K562 (cell line): Measurements from ENCODE around the gene TJP3. TPM values are rescaled to one million over a fixed set of nuclear protein-coding genes. Genes with fewer than 3 reads are reported as not detected.
A peak's percentile ranks its signal among the peaks of the same experiment; 100 is the strongest.

Source experiments
- ATF7 ChIP-seq: fragments of 450-650 bp; IDR thresholded peaks from 2 replicates; pipeline ENCODE4 v1.7.1; 2014; ENCODE audit warnings: mild to moderate bottlenecking, moderate library complexity
- CEBPG ChIP-seq, 3 experiments: fragments of 200-800 bp in 1 of 3; sonication (Bioruptor generic) in 1 of 3; sonication (generic) in 1 of 3; formaldehyde crosslinking in 1 of 3; IDR thresholded peaks in 2 of 3; conservative IDR thresholded peaks in 1 of 3; 2 replicates each; pipeline versions ENCODE4 v1.6.1 to v1.8.0; 2016 to 2022; ENCODE audit warnings: missing compliant biosample characterization in 2 of 3, missing genetic modification characterization in 2 of 3, mild to moderate bottlenecking in 1 of 3, missing genetic modification reagents in 1 of 3
- ERF ChIP-seq: fragments of 450-650 bp; formaldehyde crosslinking; IDR thresholded peaks from 2 replicates; pipeline ENCODE4 v1.4.0; 2020; ENCODE audit warnings: mild to moderate bottlenecking, mixed read lengths
- HDAC8 ChIP-seq: fragments of 450-650 bp; IDR thresholded peaks from 2 replicates; pipeline ENCODE4 v1.6.1; 2016; ENCODE audit warnings: mild to moderate bottlenecking, missing genetic modification characterization, moderate library complexity, missing compliant biosample characterization
- JUNB ChIP-seq: fragments of 450-650 bp; formaldehyde crosslinking; conservative IDR thresholded peaks from 2 replicates; pipeline ENCODE4 v1.4.0; 2020; ENCODE audit warnings: mild to moderate bottlenecking
- SMAD2 ChIP-seq: fragments of 150-350 bp; IDR thresholded peaks from 2 replicates; pipeline ENCODE4 v1.6.1; 2014; ENCODE audit warnings: low read depth, mild to moderate bottlenecking, low read length
- TAF9B ChIP-seq: fragments of 450-650 bp; IDR thresholded peaks from 2 replicates; pipeline ENCODE4 v1.6.1; 2018; ENCODE audit warnings: mild to moderate bottlenecking; ENCODE audit not compliant: partially characterized antibody
- TCFL5 ChIP-seq: fragments of 250-450 bp; sonication (Bioruptor Pico); conservative IDR thresholded peaks from 2 replicates; pipeline ENCODE4 v1.6.1; 2021; ENCODE audit warnings: mild to moderate bottlenecking, moderate library complexity, matching md5 sums
- TEAD1 ChIP-seq, 2 experiments: fragments of 450-650 bp in 1 of 2; sonication (generic) in 1 of 2; formaldehyde crosslinking; IDR thresholded peaks; 2 replicates each; pipeline versions ENCODE4 v1.4.0 to v1.8.0; 2020 to 2022; ENCODE audit warnings: mild to moderate bottlenecking in 2 of 2, missing genetic modification reagents in 1 of 2
- U2AF1 ChIP-seq: fragments of 200-400 bp; formaldehyde crosslinking; optimal IDR thresholded peaks from 2 replicates; pipeline ENCODE3; 2017; ENCODE audit warnings: mild to moderate bottlenecking, low read depth, low read length, moderate library complexity
- ZNF174 ChIP-seq: fragments of 250-450 bp; sonication (Bioruptor Pico); IDR thresholded peaks from 2 replicates; pipeline ENCODE4 v1.4.0; 2020; ENCODE audit warnings: mild to moderate bottlenecking
- ZNF764 ChIP-seq: fragments of 250-450 bp; sonication (Bioruptor Pico); IDR thresholded peaks from 2 replicates; pipeline ENCODE4 v1.4.0; 2020; ENCODE audit warnings: low read depth, mild to moderate bottlenecking, moderate library complexity
- polyA plus RNA-seq, 8 experiments: library from polyadenylated mRNA; depleted of rRNA in 4 of 8; stranded (reverse) in 5 of 8; unstranded in 3 of 8; fragments of >200 nt; fragmentation: Nextera tagmentation in 2 of 8; fragmentation: Illumina TruSeq in 1 of 8; extraction: Ambion mirVana in 2 of 8; extraction: Trizol in 1 of 8; gene quantifications; 2 replicates each; pipeline versions ENCODE4 v1.2.1 to v1.2.3, GENCODE V29; 2011 to 2014; ENCODE audit warnings: inconsistent platforms in 1 of 8, missing spikeins in 1 of 8
- total RNA-seq, 7 experiments: library from RNA; depleted of rRNA in 6 of 7; stranded (reverse); fragments of >200 nt in 6 of 7; fragmentation: Illumina TruSeq in 2 of 7; extraction: Trizol in 2 of 7; gene quantifications; 2 replicates each; pipeline versions ENCODE4 v1.2.1 to v1.2.3, GENCODE V29; 2011 to 2021; ENCODE audit warnings: low replicate concordance in 1 of 7
- TF ChIP-seq, protein P1 (sequence below), 2 experiments: fragments of 450-650 bp; IDR thresholded peaks; 2 replicates each; pipeline ENCODE4 v1.6.1; 2016
- TF ChIP-seq, protein P2 (sequence below): sonication (generic); formaldehyde crosslinking; IDR thresholded peaks from 2 replicates; pipeline ENCODE4 v1.8.0; 2022; ENCODE audit warnings: mild to moderate bottlenecking, missing genetic modification reagents
- TF ChIP-seq, protein P3 (sequence below): fragments of 250-450 bp; sonication (Bioruptor Pico); IDR thresholded peaks from 2 replicates; pipeline ENCODE4 v1.5.0; 2021; ENCODE audit warnings: mild to moderate bottlenecking, borderline replicate concordance
- TF ChIP-seq, protein P4 (sequence below): fragments of 250-450 bp; sonication (Bioruptor Pico); IDR thresholded peaks from 2 replicates; pipeline ENCODE4 v1.4.0; 2020; ENCODE audit warnings: mild to moderate bottlenecking, moderate library complexity

The TJP3 gene
- total and polyA plus RNA-seq, 9 of the 15 experiments (the other 6 are each of a cell fraction or from before 2014, with no cell fraction given), result 0.11 to 2.4 (median 0.57) TPM; not detected in 1

DNA sequence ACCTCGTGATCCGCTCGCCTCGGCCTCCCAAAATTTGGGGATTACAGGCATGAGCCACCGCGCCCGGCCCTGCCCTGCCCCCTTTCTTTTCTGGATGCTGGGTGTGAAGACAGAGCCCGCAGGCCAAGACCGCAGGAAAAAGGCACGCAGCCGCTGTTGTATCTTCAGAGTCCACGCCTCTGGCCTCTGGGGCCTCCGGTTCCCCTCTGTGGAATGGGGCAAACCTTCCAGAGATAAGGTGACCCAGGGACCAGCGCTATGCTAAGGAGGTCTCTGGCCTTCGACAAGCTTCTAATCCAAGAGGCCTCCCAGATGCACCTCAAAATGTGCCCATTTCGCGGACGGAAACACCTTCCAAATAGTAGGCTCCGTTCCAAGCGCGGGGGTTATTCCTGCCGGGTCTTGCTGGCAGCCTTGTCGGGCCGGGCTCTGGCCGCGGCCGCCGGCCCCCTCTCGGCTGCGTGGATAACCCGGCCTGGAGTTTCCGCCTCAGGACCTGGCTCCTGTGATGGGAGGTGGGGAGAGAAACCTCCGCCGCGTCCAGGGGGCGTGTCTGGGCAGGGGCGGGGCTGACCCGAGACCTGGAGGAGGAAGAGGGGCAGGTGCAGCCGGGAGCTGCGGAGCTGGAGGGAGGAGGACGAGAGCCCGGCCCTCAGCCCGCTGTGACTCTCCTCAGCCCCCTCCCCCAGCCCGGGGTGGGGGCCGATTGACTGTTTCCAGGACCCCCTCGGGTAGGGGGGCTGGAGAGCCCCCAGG, 13.1 kb downstream of the TJP3 start (continued):
- TF ChIP-seq, protein P1, sequence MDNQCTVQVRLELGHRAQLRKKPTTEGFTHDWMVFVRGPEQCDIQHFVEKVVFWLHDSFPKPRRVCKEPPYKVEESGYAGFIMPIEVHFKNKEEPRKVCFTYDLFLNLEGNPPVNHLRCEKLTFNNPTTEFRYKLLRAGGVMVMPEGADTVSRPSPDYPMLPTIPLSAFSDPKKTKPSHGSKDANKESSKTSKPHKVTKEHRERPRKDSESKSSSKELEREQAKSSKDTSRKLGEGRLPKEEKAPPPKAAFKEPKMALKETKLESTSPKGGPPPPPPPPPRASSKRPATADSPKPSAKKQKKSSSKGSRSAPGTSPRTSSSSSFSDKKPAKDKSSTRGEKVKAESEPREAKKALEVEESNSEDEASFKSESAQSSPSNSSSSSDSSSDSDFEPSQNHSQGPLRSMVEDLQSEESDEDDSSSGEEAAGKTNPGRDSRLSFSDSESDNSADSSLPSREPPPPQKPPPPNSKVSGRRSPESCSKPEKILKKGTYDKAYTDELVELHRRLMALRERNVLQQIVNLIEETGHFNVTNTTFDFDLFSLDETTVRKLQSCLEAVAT (IDR thresholded peaks at IDR 0.05), result peak in 1 of 2 experiments; percentile 62; a peak in 1 of 4 replicates
- TF ChIP-seq CEBPG (CRISPR knock-in tag; IDR thresholded peaks at IDR 0.05), result no peak
- TF ChIP-seq CEBPG (tag; conservative IDR thresholded peaks at IDR 0.05 in 1 of 2, IDR thresholded peaks at IDR 0.05 in 1 of 2), result no peak
- TF ChIP-seq, protein P2, sequence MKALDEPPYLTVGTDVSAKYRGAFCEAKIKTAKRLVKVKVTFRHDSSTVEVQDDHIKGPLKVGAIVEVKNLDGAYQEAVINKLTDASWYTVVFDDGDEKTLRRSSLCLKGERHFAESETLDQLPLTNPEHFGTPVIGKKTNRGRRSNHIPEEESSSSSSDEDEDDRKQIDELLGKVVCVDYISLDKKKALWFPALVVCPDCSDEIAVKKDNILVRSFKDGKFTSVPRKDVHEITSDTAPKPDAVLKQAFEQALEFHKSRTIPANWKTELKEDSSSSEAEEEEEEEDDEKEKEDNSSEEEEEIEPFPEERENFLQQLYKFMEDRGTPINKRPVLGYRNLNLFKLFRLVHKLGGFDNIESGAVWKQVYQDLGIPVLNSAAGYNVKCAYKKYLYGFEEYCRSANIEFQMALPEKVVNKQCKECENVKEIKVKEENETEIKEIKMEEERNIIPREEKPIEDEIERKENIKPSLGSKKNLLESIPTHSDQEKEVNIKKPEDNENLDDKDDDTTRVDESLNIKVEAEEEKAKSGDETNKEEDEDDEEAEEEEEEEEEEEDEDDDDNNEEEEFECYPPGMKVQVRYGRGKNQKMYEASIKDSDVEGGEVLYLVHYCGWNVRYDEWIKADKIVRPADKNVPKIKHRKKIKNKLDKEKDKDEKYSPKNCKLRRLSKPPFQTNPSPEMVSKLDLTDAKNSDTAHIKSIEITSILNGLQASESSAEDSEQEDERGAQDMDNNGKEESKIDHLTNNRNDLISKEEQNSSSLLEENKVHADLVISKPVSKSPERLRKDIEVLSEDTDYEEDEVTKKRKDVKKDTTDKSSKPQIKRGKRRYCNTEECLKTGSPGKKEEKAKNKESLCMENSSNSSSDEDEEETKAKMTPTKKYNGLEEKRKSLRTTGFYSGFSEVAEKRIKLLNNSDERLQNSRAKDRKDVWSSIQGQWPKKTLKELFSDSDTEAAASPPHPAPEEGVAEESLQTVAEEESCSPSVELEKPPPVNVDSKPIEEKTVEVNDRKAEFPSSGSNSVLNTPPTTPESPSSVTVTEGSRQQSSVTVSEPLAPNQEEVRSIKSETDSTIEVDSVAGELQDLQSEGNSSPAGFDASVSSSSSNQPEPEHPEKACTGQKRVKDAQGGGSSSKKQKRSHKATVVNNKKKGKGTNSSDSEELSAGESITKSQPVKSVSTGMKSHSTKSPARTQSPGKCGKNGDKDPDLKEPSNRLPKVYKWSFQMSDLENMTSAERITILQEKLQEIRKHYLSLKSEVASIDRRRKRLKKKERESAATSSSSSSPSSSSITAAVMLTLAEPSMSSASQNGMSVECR (CRISPR knock-in tag), result no peak
- TF ChIP-seq ZNF764 (CRISPR knock-in tag), result no peak
- TF ChIP-seq ATF7, result peak; percentile 78
- TF ChIP-seq TAF9B, result no peak
- TF ChIP-seq ZNF174, result no peak
- TF ChIP-seq JUNB, result no peak
- TF ChIP-seq HDAC8 (tag), result no peak
- no peak for TF ChIP-seq TCFL5 (CRISPR knock-in tag)
- TF ChIP-seq U2AF1, result no peak
- TF ChIP-seq, protein P3, sequence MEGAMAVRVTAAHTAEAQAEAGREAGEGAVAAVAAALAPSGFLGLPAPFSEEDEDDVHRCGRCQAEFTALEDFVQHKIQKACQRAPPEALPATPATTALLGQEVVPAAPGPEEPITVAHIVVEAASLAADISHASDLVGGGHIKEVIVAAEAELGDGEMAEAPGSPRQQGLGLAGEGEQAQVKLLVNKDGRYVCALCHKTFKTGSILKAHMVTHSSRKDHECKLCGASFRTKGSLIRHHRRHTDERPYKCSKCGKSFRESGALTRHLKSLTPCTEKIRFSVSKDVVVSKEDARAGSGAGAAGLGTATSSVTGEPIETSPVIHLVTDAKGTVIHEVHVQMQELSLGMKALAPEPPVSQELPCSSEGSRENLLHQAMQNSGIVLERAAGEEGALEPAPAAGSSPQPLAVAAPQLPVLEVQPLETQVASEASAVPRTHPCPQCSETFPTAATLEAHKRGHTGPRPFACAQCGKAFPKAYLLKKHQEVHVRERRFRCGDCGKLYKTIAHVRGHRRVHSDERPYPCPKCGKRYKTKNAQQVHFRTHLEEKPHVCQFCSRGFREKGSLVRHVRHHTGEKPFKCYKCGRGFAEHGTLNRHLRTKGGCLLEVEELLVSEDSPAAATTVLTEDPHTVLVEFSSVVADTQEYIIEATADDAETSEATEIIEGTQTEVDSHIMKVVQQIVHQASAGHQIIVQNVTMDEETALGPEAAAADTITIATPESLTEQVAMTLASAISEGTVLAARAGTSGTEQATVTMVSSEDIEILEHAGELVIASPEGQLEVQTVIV (CRISPR knock-in tag), result no peak
- no peak for TF ChIP-seq ERF (CRISPR knock-in tag)
- TF ChIP-seq, protein P4, sequence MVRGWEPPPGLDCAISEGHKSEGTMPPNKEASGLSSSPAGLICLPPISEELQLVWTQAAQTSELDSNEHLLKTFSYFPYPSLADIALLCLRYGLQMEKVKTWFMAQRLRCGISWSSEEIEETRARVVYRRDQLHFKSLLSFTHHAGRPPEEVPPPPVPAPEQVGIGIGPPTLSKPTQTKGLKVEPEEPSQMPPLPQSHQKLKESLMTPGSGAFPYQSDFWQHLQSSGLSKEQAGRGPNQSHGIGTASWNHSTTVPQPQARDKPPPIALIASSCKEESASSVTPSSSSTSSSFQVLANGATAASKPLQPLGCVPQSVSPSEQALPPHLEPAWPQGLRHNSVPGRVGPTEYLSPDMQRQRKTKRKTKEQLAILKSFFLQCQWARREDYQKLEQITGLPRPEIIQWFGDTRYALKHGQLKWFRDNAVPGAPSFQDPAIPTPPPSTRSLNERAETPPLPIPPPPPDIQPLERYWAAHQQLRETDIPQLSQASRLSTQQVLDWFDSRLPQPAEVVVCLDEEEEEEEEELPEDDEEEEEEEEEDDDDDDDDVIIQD (CRISPR knock-in tag), result no peak
- TF ChIP-seq TEAD1 (CRISPR knock-in tag; IDR thresholded peaks at IDR 0.05), result peak in 1 of 2 experiments; percentile 90; a peak in 2 of 4 replicates
- TF ChIP-seq SMAD2, result no peak
